NCI-H1436 (cell line): ENCODE measurements around the gene FBF1.

Source experiments
- DNase-seq: peaks from one replicate; lab custom pipeline; 2025; lab: John Stamatoyannopoulos, UW

FBF1 gene

GRCh38 chr17:75959051-75959838, 18.4 kb upstream of the FBF1 start:
- no peak for DNase-seq

GRCh38 chr17:75950855-75951554, 10.2 kb upstream of the FBF1 start:
- DNase-seq: no peak

GRCh38 chr17:75950421-75950820, 9.6 kb upstream of the FBF1 start:
- DNase-seq: no peak

GRCh38 chr17:75945211-75945610, 4.4 kb upstream of the FBF1 start:
- DNase-seq: no peak

GRCh38 chr17:75943491-75943890, 2.6 kb upstream of the FBF1 start:
- DNase-seq: no peak

GRCh38 chr17:75942473-75942872, 1.6 kb upstream of the FBF1 start:
- no peak for DNase-seq

GRCh38 chr17:75941442-75941819, 589 bp upstream of the FBF1 start:
- DNase-seq: no peak

- DNase-seq: no peak
Observed at GRCh38 chr17:75937652-75938051, 3.2 kb downstream of the FBF1 start.

GRCh38 chr17:75933808-75934207, 7.0 kb downstream of the FBF1 start:
- no peak for DNase-seq

GRCh38 chr17:75932852-75933251, 8.0 kb downstream of the FBF1 start:
- DNase-seq: no peak

GRCh38 chr17:75931062-75931461, 9.8 kb downstream of the FBF1 start:
- no peak for DNase-seq

GRCh38 chr17:75927286-75927922, 13.4 kb downstream of the FBF1 start:
- DNase-seq: peak; percentile 28

GRCh38 chr17:75926456-75926855, 14.4 kb downstream of the FBF1 start:
- no peak for DNase-seq

- DNase-seq: no peak
Observed at GRCh38 chr17:75925912-75926311, 14.9 kb downstream of the FBF1 start.

GRCh38 chr17:75925103-75925502, 15.7 kb downstream of the FBF1 start:
- DNase-seq: no peak

GRCh38 chr17:75922963-75923874, 17.6 kb downstream of the FBF1 start:
- DNase-seq: no peak

- no peak for DNase-seq
Observed at GRCh38 chr17:75922173-75922961, 18.5 kb downstream of the FBF1 start.

- no peak for DNase-seq
Observed at GRCh38 chr17:75921596-75921995, 19.2 kb downstream of the FBF1 start.

- no peak for DNase-seq
Observed at GRCh38 chr17:75920045-75920560, 20.7 kb downstream of the FBF1 start.

- no peak for DNase-seq
Observed at GRCh38 chr17:75919611-75920010, 21.2 kb downstream of the FBF1 start.

- DNase-seq: no peak
Observed at GRCh38 chr17:75917917-75918445, 22.9 kb downstream of the FBF1 start.
